Fibroblast of mammary gland (primary cell): ENCODE results near the gene PARD3B.

Experiments used
- DNase-seq: peaks from one replicate; pipeline ENCODE4 v3.0.0-alpha.2; 2010; ENCODE audit warnings: low read depth
- H3K4me3 ChIP-seq: 2 replicates; pipeline ENCODE4 v1.5.1; 2011; ENCODE audit warnings: low read depth, mild to moderate bottlenecking, low read length, moderate library complexity; ENCODE audit not compliant: control insufficient read depth
- TF ChIP-seq, protein P1 (sequence below): conservative IDR thresholded peaks from 2 replicates; pipeline ENCODE4 v1.5.1; 2011; ENCODE audit warnings: low read depth, low read length, inconsistent platforms; ENCODE audit not compliant: control insufficient read depth, insufficient read depth

The PARD3B gene

GRCh38 chr2:205091411-205091810 lies 546.1 kb downstream of the PARD3B start:
- no peak overlapping the region for H3K4me3 ChIP-seq
- TF ChIP-seq, protein P1, sequence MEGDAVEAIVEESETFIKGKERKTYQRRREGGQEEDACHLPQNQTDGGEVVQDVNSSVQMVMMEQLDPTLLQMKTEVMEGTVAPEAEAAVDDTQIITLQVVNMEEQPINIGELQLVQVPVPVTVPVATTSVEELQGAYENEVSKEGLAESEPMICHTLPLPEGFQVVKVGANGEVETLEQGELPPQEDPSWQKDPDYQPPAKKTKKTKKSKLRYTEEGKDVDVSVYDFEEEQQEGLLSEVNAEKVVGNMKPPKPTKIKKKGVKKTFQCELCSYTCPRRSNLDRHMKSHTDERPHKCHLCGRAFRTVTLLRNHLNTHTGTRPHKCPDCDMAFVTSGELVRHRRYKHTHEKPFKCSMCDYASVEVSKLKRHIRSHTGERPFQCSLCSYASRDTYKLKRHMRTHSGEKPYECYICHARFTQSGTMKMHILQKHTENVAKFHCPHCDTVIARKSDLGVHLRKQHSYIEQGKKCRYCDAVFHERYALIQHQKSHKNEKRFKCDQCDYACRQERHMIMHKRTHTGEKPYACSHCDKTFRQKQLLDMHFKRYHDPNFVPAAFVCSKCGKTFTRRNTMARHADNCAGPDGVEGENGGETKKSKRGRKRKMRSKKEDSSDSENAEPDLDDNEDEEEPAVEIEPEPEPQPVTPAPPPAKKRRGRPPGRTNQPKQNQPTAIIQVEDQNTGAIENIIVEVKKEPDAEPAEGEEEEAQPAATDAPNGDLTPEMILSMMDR = no peak
- no peak for DNase-seq

- no peak overlapping the region for H3K4me3 ChIP-seq
- TF ChIP-seq, protein P1 = no peak
- no peak for DNase-seq
Measured at GRCh38 chr2:205094031-205094430, 548.8 kb downstream of the PARD3B start.

- TF ChIP-seq, protein P1 = no peak
- no peak for DNase-seq
Measured at GRCh38 chr2:205103699-205104098, 558.4 kb downstream of the PARD3B start.

DNA sequence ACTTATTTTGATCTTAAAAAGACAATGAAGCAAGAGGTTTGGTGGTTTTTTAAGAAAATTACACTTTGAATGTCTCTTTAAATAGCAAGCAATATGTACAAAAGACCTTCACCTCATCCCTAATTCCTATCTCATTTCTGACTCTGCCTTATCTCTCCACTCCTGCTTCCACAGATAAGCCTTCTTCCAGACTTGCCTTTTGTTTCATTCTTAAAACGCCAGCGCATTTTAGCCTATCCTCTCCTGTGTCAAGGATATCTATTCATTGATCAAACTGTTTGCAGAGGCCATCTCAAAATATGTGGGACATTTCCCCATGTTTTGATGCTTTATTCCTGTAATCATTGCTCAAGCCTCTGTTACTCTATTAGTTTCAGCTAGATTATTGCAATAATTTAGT lies 562.5 kb downstream of the PARD3B start:
- H3K4me3 ChIP-seq = no peak overlapping the region
- TF ChIP-seq, protein P1 = no peak
- DNase-seq = no peak

More at GRCh38 chr2:205103699-205104098, 558.4 kb downstream of the PARD3B start:
- H3K4me3 ChIP-seq = no peak overlapping the region

DNA sequence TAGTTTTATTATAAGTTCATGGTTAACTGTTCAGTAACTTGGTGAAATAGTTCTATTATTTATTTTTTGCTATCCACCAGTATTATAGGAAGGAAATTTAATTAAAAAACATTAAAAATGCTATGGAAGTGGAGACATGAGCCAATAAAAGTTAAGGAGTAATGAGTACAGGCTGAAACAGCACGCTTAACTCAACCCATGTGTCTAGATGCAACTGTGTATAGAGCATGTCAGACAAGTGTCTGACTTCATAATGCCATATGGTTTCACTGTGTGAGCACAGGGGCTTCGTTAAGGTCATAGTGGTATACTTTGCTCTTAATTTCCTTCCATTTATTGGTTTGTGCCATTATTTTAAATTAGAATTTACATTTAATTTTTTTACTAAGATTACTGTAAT lies 570.2 kb downstream of the PARD3B start:
- H3K4me3 ChIP-seq = no peak overlapping the region
- no peak for DNase-seq
- TF ChIP-seq, protein P1 = no peak

DNA sequence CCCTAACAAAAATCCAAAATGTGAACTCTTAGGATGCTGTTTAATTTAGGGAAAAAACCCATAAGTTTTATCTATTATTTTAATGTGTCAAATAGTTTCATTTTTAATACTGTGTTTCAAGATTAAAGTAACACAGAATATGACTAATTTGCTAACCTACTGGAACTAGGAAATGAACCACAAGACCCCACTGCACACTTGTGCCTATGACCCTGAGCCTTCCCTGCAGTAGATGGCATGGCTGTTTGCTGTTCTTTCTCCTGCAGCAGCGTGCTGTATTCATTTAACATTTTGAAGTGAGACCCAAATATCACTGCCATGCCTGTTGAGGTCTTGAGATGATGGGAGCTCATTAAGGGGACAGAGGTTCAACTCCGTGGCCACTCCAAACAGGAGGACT lies 571.9 kb downstream of the PARD3B start:
- no peak for DNase-seq
- TF ChIP-seq, protein P1 = no peak
- no peak overlapping the region for H3K4me3 ChIP-seq

GRCh38 chr2:205119136-205119535 lies 573.9 kb downstream of the PARD3B start:
- no peak overlapping the region for H3K4me3 ChIP-seq
- no peak for DNase-seq
- TF ChIP-seq, protein P1 = no peak
